SK-N-SH (cell line): ENCODE results near the gene STK16. TPM values are rescaled to one million over a fixed set of nuclear protein-coding genes. Genes with fewer than 3 reads are reported as not detected.

Experiments used
- CTCF ChIA-PET: fragments of 300-600, 350-600 bp; formaldehyde crosslinking; extraction: SDS; loops from one replicate; lab custom pipeline; 2021; lab: Yijun Ruan, JAX
- POLR2A ChIA-PET: fragments of 350-600 bp; sonication (Branson Sonifier 250); formaldehyde crosslinking; extraction: SDS; loops from one replicate; lab custom pipeline; 2020; ENCODE audit warnings: antibody characterized with exemption, inconsistent platforms; lab: Yijun Ruan, JAX
- DNase-seq: peaks from one replicate; pipeline ENCODE4 v3.0.0; 2012
- H2AFZ ChIP-seq: fragments of 200-600 bp; sonication (generic); 2 replicates; pipeline ENCODE4 v1.8.1; 2016; ENCODE audit warnings: antibody characterized with exemption, mild to moderate bottlenecking, low read depth
- H3F3A ChIP-seq: fragments of 200-600 bp; sonication (generic); replicated peaks from 2 replicates; pipeline ENCODE3; 2016; ENCODE audit warnings: antibody characterized with exemption, mild to moderate bottlenecking; ENCODE audit not compliant: insufficient read depth
- H3K27ac ChIP-seq, 2 experiments: fragments of 200-500 bp in 1 of 2; fragments of 200-600 bp in 1 of 2; sonication (Bioruptor generic) in 1 of 2; sonication (generic), shearing (Covaris generic) in 1 of 2; 2 replicates each; pipeline versions ENCODE4 v1.5.1 to v1.6.1; 2014 to 2016; ENCODE audit warnings: low read depth in 2 of 2, inconsistent platforms in 1 of 2, low read length in 1 of 2, mild to moderate bottlenecking in 1 of 2, mixed read lengths in 1 of 2
- H3K27me3 ChIP-seq: fragments of 200-600 bp; sonication (generic), shearing (Covaris generic); 2 replicates; pipeline ENCODE4 v1.6.1; 2016; ENCODE audit warnings: mixed run types; ENCODE audit not compliant: insufficient read depth
- H3K36me3 ChIP-seq, 2 experiments: fragments of 200-500 bp in 1 of 2; fragments of 200-600 bp in 1 of 2; sonication (Bioruptor generic) in 1 of 2; sonication (generic) in 1 of 2; replicated peaks in 1 of 2; 2 replicates each; pipeline versions ENCODE3 to v1.5.1; 2014 to 2016; ENCODE audit warnings: low read length in 1 of 2, mild to moderate bottlenecking in 1 of 2; ENCODE audit not compliant: insufficient read depth in 2 of 2, control insufficient read depth in 1 of 2
- H3K4me1 ChIP-seq, 2 experiments: fragments of 200-500 bp in 1 of 2; fragments of 200-600 bp in 1 of 2; sonication (Bioruptor generic) in 1 of 2; sonication (generic), shearing (Covaris generic) in 1 of 2; 2 replicates each; pipeline versions ENCODE4 v1.5.1 to v1.6.1; 2014 to 2016; ENCODE audit warnings: low read depth in 1 of 2, low read length in 1 of 2, mixed run types in 1 of 2; ENCODE audit not compliant: insufficient read depth in 2 of 2, control insufficient read depth in 1 of 2
- H3K4me2 ChIP-seq: fragments of 200-600 bp; sonication (generic), shearing (Covaris generic); 2 replicates; pipeline ENCODE4 v1.6.1; 2017; ENCODE audit warnings: mixed run types
- H3K4me3 ChIP-seq, 2 experiments: fragments of 200-500 bp in 1 of 2; fragments of 200-600 bp in 1 of 2; sonication (Bioruptor generic) in 1 of 2; sonication (generic), shearing (Covaris generic) in 1 of 2; 2 replicates each; pipeline versions ENCODE4 v1.5.1 to v1.8.1; 2014 to 2016; ENCODE audit warnings: low read depth in 2 of 2, inconsistent platforms in 1 of 2, low read length in 1 of 2, mild to moderate bottlenecking in 1 of 2, mixed read lengths in 1 of 2, moderate library complexity in 1 of 2
- H3K79me2 ChIP-seq: fragments of 200-600 bp; sonication (generic); 2 replicates; pipeline ENCODE4 v1.8.1; 2017; ENCODE audit warnings: mild to moderate bottlenecking; ENCODE audit not compliant: insufficient read depth
- H3K9ac ChIP-seq: fragments of 200-600 bp; sonication (generic); 2 replicates; pipeline ENCODE4 v1.6.1; 2017; ENCODE audit warnings: mixed run types
- H3K9me2 ChIP-seq: fragments of 200-600 bp; sonication (generic); 2 replicates; pipeline ENCODE4 v1.6.1; 2017; ENCODE audit warnings: mixed run types
- H3K9me3 ChIP-seq: fragments of 200-600 bp; sonication (generic); 2 replicates; pipeline ENCODE4 v1.6.1; 2017; ENCODE audit warnings: mixed run types, mild to moderate bottlenecking, moderate library complexity
- H4K20me1 ChIP-seq: fragments of 200-600 bp; sonication (generic); 2 replicates; pipeline ENCODE4 v1.6.1; 2017; ENCODE audit warnings: mild to moderate bottlenecking, mixed run types; ENCODE audit not compliant: insufficient read depth
- ELF1 ChIP-seq: IDR thresholded peaks from 2 replicates; pipeline ENCODE4 v1.4.0; 2012
- EZH2phosphoT487 ChIP-seq: fragments of 200-600 bp; sonication (generic); IDR thresholded peaks from 2 replicates; pipeline ENCODE4 v1.6.1; 2017; ENCODE audit warnings: low read depth, mixed run types, mild to moderate bottlenecking, antibody characterized with exemption, moderate library complexity, borderline replicate concordance
- FOSL2 ChIP-seq: IDR thresholded peaks from 2 replicates; pipeline ENCODE4 v1.4.0; 2012; ENCODE audit warnings: low read depth, mild to moderate bottlenecking, moderate library complexity, borderline replicate concordance
- FOXM1 ChIP-seq: IDR thresholded peaks from 2 replicates; pipeline ENCODE4 v1.4.0; 2012; ENCODE audit warnings: low read depth, mild to moderate bottlenecking
- GATA2 ChIP-seq: sonication (generic); formaldehyde crosslinking; IDR thresholded peaks from 2 replicates; pipeline ENCODE4 v1.5.0; 2020; ENCODE audit warnings: mild to moderate bottlenecking, missing genetic modification reagents
- MAX ChIP-seq: IDR thresholded peaks from 2 replicates; pipeline ENCODE4 v1.4.0; 2012; ENCODE audit warnings: low read depth
- NRF1 ChIP-seq: IDR thresholded peaks from 2 replicates; pipeline ENCODE4 v1.6.1; 2012; ENCODE audit warnings: low read depth, mild to moderate bottlenecking, low read length
- RFX5 ChIP-seq: IDR thresholded peaks from 2 replicates; pipeline ENCODE4 v1.6.1; 2012; ENCODE audit warnings: mild to moderate bottlenecking, improper control_type of control experiment, low read length
- RXRA ChIP-seq: IDR thresholded peaks from 2 replicates; pipeline ENCODE4 v1.4.0; 2012; ENCODE audit warnings: low read depth, mild to moderate bottlenecking, borderline replicate concordance
- SIN3A ChIP-seq: IDR thresholded peaks from 2 replicates; pipeline ENCODE4 v1.6.1; 2012; ENCODE audit warnings: low read depth, mild to moderate bottlenecking, low read length, moderate library complexity, borderline replicate concordance
- SMC3 ChIP-seq: IDR thresholded peaks from 2 replicates; pipeline ENCODE4 v1.6.1; 2012; ENCODE audit warnings: low read depth, low read length, improper control_type of control experiment
- TAF1 ChIP-seq: IDR thresholded peaks from 2 replicates; pipeline ENCODE4 v1.6.1; 2012; ENCODE audit warnings: low read depth, mild to moderate bottlenecking, low read length, moderate library complexity, borderline replicate concordance
- TCF12 ChIP-seq: IDR thresholded peaks from 2 replicates; pipeline ENCODE4 v1.4.0; 2012
- USF2 ChIP-seq: fragments of 150-350 bp; IDR thresholded peaks from 2 replicates; pipeline ENCODE4 v1.6.1; 2017; ENCODE audit warnings: antibody characterized with exemption, low read length, low read depth, borderline replicate concordance
- YY1 ChIP-seq: IDR thresholded peaks from 2 replicates; pipeline ENCODE4 v1.4.0; 2012; ENCODE audit warnings: low read depth, mild to moderate bottlenecking
- ZBTB33 ChIP-seq: IDR thresholded peaks from 2 replicates; pipeline ENCODE4 v1.4.0; 2012; ENCODE audit warnings: low read depth, borderline replicate concordance
- WGBS: methylation state at CpG from one replicate; pipeline ENCODE4 v1.1.6; 2017; ENCODE audit warnings: low lambda C conversion rate; 5-methylcytosine and 5-hydroxymethylcytosine counted together
- polyA plus RNA-seq, 3 experiments: library from polyadenylated mRNA; depleted of rRNA; stranded (reverse); fragments of >200 nt; gene quantifications; 2 replicates each; pipeline ENCODE4 v1.2.3, GENCODE V29; 2012

The STK16 gene
- polyA plus RNA-seq, 1 of the 3 experiments (the other 2 are of a cell fraction), result 57.6 TPM

GRCh38 chr2:219252900-219253752 is 7.8 kb downstream of the STK16 start, which contains the start of gene TUBA4B:
Gene TUBA4B (plus strand): TSS chr2:219253243. CDS start chr2:219253408, 165 bp downstream.
- H3K27me3 ChIP-seq, result peaks cover 34% of the 10 kb centered on the region
- H3K4me2 ChIP-seq, result peak within 1 kb of the TSS; percentile 97
- no peaks in the 10 kb centered on the region for H4K20me1 ChIP-seq
- peaks cover 19 to 21% of the 10 kb centered on the region in 2 experiments; a peak in 3 of 4 replicates for H3K4me1 ChIP-seq
- peak; percentile 51 for DNase-seq
- 4% methylated on average over 36 of the region's 49 CpGs for WGBS
- H3K4me3 ChIP-seq, result peak within 1 kb of the TSS; percentile 53 to 60
- POLR2A ChIA-PET, result no interaction called here
- no peak within 1 kb of the TSS for H3K27ac ChIP-seq
- H3K9me2 ChIP-seq, result no peaks in the 10 kb centered on the region
- H3F3A ChIP-seq, result peaks cover 19% of the 10 kb centered on the region
- peak within 1 kb of the TSS; percentile 82 for H2AFZ ChIP-seq
- no peaks in the 10 kb centered on the region for H3K9me3 ChIP-seq
- CTCF ChIA-PET, result interaction anchor here (0.7 to 5.5 kb wide), 10 partner anchors 11 to 289 kb away, joined by 3 to 44 read pairs (median 4); no protein-coding TSS in a partner anchor
- peaks cover 0 to 3% of the 10 kb centered on the region in 2 experiments for H3K36me3 ChIP-seq
- peak; percentile 84 for TF ChIP-seq MAX
- no peak for TF ChIP-seq EZH2phosphoT487
- H3K79me2 ChIP-seq, result no peaks in the 10 kb centered on the region
- no peak within 1 kb of the TSS for H3K9ac ChIP-seq

- Histone ChIP-seq H3K4me1 (peaks cover 17 to 21% of the 10 kb centered on the region in 2 experiments; a peak in 3 of 4 replicates), H3K9ac (no peak within 1 kb of the TSS), H3K9me3 (no peaks in the 10 kb centered on the region), H3K27me3 (peaks cover 40% of the 10 kb centered on the region), H3K36me3 (no peaks in the 10 kb centered on the region)
- CTCF ChIA-PET, result interaction anchor here (0.8 to 5.5 kb wide), 13 partner anchors 11 to 288 kb away, joined by 3 to 44 read pairs (median 4); partner anchors contain the start of gene DNAJB2
- TF ChIP-seq EZH2phosphoT487, result no peak
- no peak for TF ChIP-seq TCF12
- TF ChIP-seq RXRA, result no peak
- no peak for TF ChIP-seq RFX5
- no peak for TF ChIP-seq YY1
- no peak for TF ChIP-seq USF2
- TF ChIP-seq FOSL2, result no peak
- no peak for TF ChIP-seq SMC3
- TF ChIP-seq FOXM1, result no peak
- TF ChIP-seq ZBTB33, result no peak
- no peak for TF ChIP-seq ELF1
- TF ChIP-seq MAX, result no peak
- no peak for TF ChIP-seq SIN3A
- no peak for TF ChIP-seq TAF1
- TF ChIP-seq NRF1, result no peak
- TF ChIP-seq GATA2 (CRISPR knock-in tag), result no peak
- TF ChIP-seq, all 33 proteins: peak for 0
- Histone ChIP-seq H2AFZ (peak within 1 kb of the TSS; percentile 82), H3K4me3 (peak within 1 kb of the TSS; percentile 53 to 60), H3K27ac (no peak within 1 kb of the TSS), H3F3A (peaks cover 12% of the 10 kb centered on the region), H4K20me1 (no peaks in the 10 kb centered on the region), H3K4me2 (peak within 1 kb of the TSS; percentile 97), H3K79me2 (no peaks in the 10 kb centered on the region), H3K9me2 (no peaks in the 10 kb centered on the region)
- POLR2A ChIA-PET, result interaction anchor here (2.6 kb wide), 1 partner anchor 9 kb away, joined by 15 read pairs; the partner anchor contains the start of genes GLB1L and STK16
- WGBS, result 5% methylated on average over 8 of the region's 76 CpGs
- peak; percentile 98 for DNase-seq
Measured at GRCh38 chr2:219253753-219254589, 8.7 kb downstream of the STK16 start, which contains the start of gene TUBA4A. Gene TUBA4A (minus strand): TSS chr2:219253918. CDS start chr2:219253858, 60 bp downstream.
